HG02970 (cell line): Measurements from ENCODE around the gene ELFN2.

ENCODE experiments used
- ATAC-seq: cut with Tn5 transposase; IDR thresholded peaks from one replicate; pipeline ENCODE4 v1.9.1; 2021; ENCODE audit warnings: mild to moderate bottlenecking, moderate library complexity, moderate number of reproducible peaks; ENCODE audit not compliant: unreplicated experiment, low FRiP score

Gene ELFN2

DNA sequence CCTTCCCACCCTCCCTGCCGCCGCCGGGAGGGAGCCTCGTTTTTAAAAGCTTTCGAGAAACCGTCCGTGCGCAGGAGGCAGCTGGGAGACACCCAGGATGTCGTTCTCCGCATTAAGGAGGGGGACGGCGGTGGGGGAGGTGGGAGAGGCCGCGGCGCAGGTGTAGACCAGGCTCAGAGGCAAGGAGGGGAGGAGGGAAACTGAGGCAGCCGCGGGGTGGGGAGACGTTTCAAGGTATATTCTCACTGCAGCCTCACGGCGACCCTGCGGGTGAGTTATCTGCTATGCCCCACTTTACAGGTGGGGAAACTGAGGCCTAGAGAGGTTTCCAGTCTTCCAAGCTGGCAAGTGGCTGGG lies 102.3 kb downstream of the ELFN2 start:
- ATAC-seq: no peak

DNA sequence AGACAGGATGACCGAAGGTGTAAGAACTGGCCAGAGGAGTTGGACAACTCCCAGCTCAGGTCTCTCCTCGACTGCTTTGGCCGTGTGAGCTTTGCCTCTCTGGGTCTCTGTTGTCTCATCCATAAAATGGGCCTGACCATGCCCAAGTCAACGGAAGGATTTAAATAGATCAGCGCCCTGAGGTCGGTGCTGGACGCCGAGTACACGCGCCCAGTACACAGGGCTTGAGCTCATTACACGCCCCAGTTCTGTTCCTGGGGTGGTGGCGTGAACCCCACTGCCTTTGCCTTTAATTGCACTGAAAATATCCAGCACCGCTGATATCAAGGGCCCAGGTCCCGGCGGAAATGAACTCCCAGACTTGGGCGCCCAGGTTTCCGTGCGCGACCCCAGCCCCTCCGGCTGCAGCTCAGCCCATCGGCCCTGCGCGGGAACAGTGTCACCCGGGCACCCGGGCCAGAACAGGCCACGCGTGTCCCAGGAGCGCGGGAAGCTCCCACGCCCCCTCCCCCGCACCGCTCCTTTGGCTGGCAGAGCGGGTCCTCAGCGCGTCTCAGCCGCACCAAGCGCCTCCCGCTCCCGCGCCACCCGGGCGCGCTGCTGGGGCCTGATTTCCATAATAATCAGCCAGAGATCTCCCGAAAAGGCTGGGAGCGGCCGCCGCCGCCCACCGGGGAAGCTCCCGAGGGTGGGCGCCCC lies 102.8 kb downstream of the ELFN2 start:
- ATAC-seq: no peak

DNA sequence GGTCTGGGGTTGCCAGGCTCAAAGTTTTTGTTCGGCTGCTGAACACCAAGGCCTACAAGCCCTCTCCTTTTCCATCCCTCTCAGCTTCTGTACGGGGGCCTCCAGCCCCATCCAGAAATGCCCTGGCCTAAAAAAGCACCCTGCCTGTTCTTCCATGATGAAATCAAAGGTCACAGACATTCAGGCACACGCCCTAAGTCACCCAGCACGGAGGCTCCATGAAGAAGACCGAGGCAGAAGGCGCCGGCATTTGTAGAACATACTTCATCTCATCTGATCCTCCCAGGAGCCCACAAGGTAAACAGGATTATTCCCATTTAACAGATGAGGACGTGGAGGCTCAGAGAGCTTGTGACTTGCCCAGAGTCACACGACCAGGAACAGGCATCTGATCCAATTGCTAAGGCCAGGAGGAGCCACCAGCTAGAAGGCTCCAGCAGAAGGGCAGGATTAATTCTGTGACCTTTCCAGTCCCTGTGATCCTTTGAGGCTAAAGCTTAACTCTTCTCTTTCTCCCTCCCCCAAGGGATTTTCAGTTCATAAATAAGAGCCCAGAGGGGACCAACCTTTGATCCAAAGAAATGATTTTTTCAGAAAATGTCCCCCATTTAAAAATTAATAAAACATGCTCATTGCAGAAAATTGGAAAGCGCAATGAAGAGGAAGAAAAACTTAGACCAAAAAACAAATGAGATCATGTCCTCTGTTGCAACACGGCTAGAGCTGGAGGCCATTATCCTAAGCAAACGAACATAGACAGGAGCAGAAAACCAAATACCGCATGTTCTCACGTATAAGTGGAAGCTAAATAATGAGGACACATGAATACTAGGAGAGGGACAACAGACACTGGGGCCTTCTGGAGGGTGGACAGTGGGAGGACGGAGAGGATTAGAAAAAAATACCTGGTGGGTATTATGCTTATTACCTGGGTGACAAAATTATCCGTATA lies 106.3 kb downstream of the ELFN2 start:
- no peak for ATAC-seq

DNA sequence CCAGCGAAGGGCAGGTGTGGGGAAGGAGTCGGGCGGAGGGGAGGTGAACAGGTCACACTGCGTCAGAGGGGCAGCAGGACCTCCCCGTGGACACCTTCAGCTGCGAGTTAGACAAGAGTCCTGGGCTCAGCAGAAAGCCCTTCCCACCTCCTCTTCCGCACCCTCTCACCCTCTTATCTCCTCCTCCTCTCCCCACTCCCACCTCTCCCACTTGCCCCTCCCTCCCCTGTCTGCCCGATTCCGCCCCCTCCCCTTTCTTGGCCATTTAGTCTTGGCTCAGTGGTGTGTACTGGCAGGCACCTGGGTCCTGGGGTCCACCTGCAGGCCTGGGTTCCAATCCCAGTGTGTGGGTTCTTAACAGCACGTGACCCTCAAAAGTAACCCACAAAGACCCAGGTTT lies 107.8 kb downstream of the ELFN2 start:
- no peak for ATAC-seq

DNA sequence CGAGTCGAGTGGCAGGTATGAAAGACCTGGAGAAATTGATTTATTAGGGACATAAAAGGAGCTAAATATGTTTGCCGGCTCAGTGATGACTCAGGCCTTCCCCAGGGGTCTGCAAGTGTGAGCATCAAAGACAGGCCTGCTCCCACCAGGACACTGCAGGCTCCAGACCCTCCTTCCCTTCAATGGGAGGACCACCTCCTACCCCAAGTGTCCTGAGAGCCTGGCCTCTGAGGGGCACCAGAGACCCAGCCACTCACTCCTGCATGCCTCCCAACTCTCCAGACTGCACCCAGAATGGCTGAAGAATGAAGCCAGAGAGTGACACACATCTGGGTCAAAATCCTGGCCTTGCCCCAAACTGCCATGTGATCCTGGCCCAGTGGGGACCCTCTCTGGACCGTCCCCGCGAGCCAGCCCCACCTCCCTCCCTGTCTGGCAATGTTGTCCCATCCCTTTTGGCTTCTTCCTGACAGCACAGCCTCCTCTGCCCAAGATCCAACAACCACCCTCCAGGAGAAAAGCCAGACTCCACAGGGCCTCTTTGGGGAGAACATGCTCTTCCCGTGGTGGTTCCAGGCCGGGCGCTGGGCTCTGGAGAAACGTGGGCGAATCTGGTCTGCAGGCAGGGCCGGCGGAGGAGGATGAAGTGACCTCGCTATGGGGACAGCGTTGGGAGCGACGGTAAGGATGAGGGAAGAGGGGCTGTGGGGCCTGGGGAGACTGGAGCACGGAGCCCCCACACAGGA lies 108.7 kb downstream of the ELFN2 start:
- no peak for ATAC-seq
